WERI-Rb-1 (cell line): ENCODE measurements around the gene COL6A2.

Source experiments
- DNase-seq: peaks from one replicate; pipeline ENCODE4 v3.0.0-alpha.2; 2020
- H3K27ac ChIP-seq: fragments of 250-450 bp; sonication (Bioruptor Pico); 2 replicates; pipeline ENCODE4 v1.5.1; 2020; ENCODE audit warnings: mild to moderate bottlenecking, moderate library complexity
- H3K27me3 ChIP-seq: fragments of 250-450 bp; sonication (Bioruptor Pico); 2 replicates; pipeline ENCODE4 v1.5.1; 2021; ENCODE audit warnings: mild to moderate bottlenecking, low read depth, moderate library complexity; ENCODE audit not compliant: insufficient read depth, severe bottlenecking
- H3K36me3 ChIP-seq: fragments of 250-450 bp; sonication (Bioruptor Pico); 2 replicates; pipeline ENCODE4 v1.5.1; 2020; ENCODE audit warnings: mild to moderate bottlenecking, moderate library complexity
- H3K4me3 ChIP-seq: 2 replicates; pipeline ENCODE4 v1.5.1; 2011; ENCODE audit warnings: low read depth, mild to moderate bottlenecking, control low read depth, low read length
- H3K9me3 ChIP-seq: fragments of 250-450 bp; sonication (Bioruptor Pico); 2 replicates; pipeline ENCODE4 v1.5.1; 2021; ENCODE audit warnings: mild to moderate bottlenecking, moderate library complexity; ENCODE audit not compliant: severe bottlenecking
- TF ChIP-seq, protein P1 (sequence below): IDR thresholded peaks from 2 replicates; pipeline ENCODE4 v1.5.1; 2011; ENCODE audit warnings: low read depth, mild to moderate bottlenecking, control low read depth, inconsistent platforms, low read length

COL6A2 gene

DNA sequence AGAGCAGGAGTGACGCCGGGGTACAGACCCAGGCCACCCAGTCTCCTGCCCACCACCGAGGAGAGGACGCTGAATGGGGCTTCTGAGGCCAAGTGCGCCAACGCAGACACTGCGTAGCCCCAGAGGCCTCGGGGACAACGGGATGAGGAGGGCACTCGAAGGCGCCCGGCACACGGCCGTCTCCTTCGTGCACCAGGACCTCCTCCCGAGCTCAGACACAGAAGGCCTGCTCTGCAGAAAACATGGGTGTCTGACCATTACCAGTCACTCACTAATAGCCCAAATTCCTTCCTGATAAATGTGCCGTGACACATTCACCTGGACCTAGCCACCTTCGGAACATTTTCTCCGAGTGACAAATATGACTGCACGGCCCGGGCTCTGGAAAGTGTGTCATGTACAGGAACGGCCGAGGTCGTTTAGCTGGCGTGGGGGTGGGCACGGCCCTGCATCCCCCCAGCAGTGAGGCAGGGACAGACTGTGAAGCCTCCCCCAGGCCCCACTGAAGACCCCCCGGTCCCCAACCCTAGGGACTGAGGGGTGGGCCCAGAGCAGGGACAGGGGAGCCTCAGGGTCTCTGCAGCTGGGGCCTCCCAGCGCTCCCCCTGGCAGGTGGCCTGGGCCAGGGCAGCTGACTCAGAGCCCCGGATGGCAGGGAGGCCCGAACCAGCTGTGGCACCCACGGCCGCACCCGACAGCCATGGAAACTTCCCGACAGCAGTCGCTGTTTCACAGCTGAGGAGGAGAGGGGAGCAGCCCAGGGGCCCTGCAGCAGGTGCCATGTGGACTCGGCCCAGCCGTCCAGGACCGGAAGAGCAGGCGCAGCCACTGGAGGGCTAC is 16.7 kb upstream of the COL6A2 start:
- DNase-seq, result no peak
- no peaks in the 10 kb centered on the region for H3K27me3 ChIP-seq
- H3K9me3 ChIP-seq, result no peaks in the 10 kb centered on the region
- H3K4me3 ChIP-seq, result no peak overlapping the region
- H3K36me3 ChIP-seq, result no peaks in the 10 kb centered on the region
- no peak overlapping the region for H3K27ac ChIP-seq
- TF ChIP-seq, protein P1, sequence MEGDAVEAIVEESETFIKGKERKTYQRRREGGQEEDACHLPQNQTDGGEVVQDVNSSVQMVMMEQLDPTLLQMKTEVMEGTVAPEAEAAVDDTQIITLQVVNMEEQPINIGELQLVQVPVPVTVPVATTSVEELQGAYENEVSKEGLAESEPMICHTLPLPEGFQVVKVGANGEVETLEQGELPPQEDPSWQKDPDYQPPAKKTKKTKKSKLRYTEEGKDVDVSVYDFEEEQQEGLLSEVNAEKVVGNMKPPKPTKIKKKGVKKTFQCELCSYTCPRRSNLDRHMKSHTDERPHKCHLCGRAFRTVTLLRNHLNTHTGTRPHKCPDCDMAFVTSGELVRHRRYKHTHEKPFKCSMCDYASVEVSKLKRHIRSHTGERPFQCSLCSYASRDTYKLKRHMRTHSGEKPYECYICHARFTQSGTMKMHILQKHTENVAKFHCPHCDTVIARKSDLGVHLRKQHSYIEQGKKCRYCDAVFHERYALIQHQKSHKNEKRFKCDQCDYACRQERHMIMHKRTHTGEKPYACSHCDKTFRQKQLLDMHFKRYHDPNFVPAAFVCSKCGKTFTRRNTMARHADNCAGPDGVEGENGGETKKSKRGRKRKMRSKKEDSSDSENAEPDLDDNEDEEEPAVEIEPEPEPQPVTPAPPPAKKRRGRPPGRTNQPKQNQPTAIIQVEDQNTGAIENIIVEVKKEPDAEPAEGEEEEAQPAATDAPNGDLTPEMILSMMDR, result no peak

- no peak for DNase-seq
- Histone ChIP-seq H3K36me3 (no peaks in the 10 kb centered on the region), H3K27me3 (no peaks in the 10 kb centered on the region), H3K4me3 (no peak overlapping the region), H3K27ac (no peak overlapping the region), H3K9me3 (no peaks in the 10 kb centered on the region)
- TF ChIP-seq, protein P1, result no peak
Measured at GRCh38 chr21:46081862-46082712, 15.8 kb upstream of the COL6A2 start.

- H3K9me3 ChIP-seq, result no peaks in the 10 kb centered on the region
- H3K4me3 ChIP-seq, result no peak overlapping the region
Measured at GRCh38 chr21:46082713-46082962, 15.3 kb upstream of the COL6A2 start.

DNA sequence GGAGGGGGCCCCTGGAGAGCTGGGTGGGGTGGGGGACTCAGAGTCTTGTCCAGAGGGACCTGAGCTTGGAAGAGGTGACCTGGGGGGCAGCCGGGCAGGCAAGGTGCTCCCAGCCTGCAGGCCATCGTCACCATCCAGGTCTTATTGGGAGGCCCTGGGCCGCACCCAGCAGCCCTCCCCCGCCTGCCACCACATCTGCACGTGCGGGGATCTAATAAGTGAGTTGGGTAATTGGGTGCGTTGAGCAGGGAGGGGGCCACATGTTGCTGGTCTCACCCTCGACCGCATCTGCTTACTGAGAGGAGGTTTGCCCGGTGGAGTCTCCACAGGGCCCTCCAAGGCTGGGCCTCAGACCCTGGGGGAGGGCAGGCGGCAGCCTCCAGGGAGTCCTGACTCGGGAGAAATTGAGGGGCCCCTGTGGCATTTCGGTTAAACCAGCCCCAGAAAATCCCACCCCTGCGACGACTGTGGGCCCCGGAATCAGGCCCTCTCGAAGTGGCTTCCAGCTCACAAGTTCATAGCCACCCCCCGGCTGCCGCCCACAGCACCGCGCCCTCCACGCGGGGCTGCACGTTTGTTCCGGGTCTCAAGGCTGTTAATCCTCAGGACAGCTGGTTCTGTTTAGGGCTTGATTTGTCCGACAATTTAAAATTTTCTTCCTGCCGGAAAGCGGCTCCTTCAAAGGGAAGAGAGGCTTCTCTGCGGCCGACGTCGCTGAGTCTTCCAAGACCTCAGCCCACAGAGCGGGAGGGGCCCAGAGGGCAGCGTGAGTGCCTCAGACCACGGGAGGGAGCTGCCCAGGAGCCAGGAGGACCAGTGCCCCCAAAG is 14.7 kb upstream of the COL6A2 start:
- no peak overlapping the region for H3K4me3 ChIP-seq
- no peaks in the 10 kb centered on the region for H3K27me3 ChIP-seq
- TF ChIP-seq, protein P1, result no peak
- no peaks in the 10 kb centered on the region for H3K36me3 ChIP-seq
- no peaks in the 10 kb centered on the region for H3K9me3 ChIP-seq
- no peak for DNase-seq
- no peak overlapping the region for H3K27ac ChIP-seq

More at GRCh38 chr21:46082713-46082962, 15.3 kb upstream of the COL6A2 start:
- TF ChIP-seq, protein P1, result no peak
- no peak for DNase-seq
- Histone ChIP-seq H3K36me3 (no peaks in the 10 kb centered on the region), H3K27me3 (no peaks in the 10 kb centered on the region), H3K27ac (no peak overlapping the region)

DNA sequence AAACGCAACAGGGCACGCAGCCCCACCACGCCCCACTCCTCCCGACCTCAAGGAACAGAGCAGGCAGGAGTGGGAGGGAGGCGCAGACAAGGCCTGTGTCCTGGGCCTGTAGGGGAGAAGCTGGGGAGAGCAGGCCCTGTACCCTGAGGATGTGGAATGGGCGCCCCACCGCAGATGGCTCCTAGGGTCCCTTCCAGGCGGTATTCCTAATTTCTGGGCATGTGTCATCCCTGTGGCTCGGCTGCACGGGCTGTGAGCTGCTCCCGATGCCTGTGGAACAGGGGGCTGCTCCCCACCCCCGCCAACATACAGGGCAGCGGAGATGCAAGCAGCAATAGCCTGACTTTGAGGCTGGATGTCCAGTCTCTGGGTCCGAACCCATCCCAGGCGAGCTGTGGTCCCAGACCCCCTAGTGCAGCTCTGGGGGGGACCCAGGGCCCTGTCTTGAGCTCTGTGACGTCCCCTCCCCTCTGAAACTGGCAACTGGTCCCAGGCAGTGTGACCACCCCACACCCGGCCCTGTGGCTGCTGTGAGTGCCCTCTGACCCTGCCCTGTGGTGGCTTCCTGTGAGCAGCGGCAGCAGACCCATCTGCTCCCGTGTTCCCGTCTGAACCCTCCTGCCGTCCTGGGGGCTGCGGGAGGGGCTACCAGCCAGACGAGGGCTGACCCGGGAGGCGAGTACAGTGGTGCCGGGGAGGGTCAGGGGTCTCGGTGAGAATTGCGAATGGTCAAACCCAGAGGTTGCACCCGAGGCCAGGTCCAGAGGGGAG is 13.9 kb upstream of the COL6A2 start:
- Histone ChIP-seq H3K9me3 (peaks cover 5% of the 10 kb centered on the region), H3K27me3 (no peaks in the 10 kb centered on the region), H3K4me3 (no peak overlapping the region), H3K27ac (no peak overlapping the region), H3K36me3 (no peaks in the 10 kb centered on the region)
- TF ChIP-seq, protein P1, result no peak
- no peak for DNase-seq
